Activated effector memory CD4-positive, alpha-beta T cell treated with Interleukin-2 at 50 U/mL for 16 hours (primary cell): ENCODE data around the gene ABRACL.
"Not testable (repeated sequence)": the region's sequence is repeated elsewhere in the genome, so short reads cannot be mapped to it uniquely, and the experiment has no call there.

Source experiments
- DNase-seq: peaks from one replicate; pipeline ENCODE4 v3.0.0-alpha.2; 2020

The ABRACL gene

GRCh38 chr6:139013185-139013800, 15.3 kb upstream of the ABRACL start:
- DNase-seq = no peak

- no peak for DNase-seq
Observed at GRCh38 chr6:139014945-139015344, 13.6 kb upstream of the ABRACL start.

- no peak for DNase-seq
Observed at GRCh38 chr6:139016337-139017213, 12.0 kb upstream of the ABRACL start.

GRCh38 chr6:139017227-139017626, 11.3 kb upstream of the ABRACL start:
- no peak for DNase-seq

DNA sequence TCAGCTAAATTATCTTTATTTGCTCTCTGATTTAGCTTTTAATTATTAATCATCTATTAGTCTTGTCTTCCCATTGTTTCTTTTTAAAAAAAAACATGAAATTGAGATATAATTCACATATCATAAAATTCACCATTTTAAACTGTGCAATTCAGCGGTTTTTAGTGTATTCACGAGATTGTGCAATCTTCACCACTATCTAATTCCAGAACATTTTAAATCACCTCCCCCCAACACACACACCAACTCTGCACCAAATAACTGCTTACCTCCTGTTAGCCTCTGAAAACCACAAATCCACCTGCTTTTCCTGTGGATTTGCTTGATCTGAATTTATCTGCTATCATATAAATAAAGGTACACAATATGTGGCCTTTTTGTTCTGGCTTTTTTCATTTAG, 8.8 kb upstream of the ABRACL start:
- DNase-seq = no peak

DNA sequence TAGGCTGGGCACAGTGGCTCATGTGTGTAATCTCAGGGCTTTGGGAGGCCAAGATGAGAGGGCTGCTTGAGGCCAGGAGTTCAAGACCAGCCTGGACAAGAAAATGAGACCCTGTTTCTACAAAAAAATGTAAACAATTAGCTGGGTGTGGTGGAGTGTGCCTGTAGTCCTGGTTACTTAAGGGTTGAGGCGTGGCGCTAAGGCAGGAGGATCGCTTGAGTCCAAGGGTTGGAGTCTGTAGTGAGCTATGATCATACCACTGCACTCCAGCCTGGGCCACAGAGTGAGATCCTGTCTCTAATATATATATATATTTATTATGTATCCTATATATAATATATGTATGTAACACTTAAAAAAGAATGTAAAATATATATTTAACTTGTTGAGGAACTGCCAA, 7.9 kb upstream of the ABRACL start:
- DNase-seq = no peak

- DNase-seq = not testable (repeated sequence)
Observed at GRCh38 chr6:139025416-139025815, 3.1 kb upstream of the ABRACL start.

- DNase-seq = peak; percentile 23
Observed at GRCh38 chr6:139027620-139028182, 844 bp upstream of the ABRACL start.

DNA sequence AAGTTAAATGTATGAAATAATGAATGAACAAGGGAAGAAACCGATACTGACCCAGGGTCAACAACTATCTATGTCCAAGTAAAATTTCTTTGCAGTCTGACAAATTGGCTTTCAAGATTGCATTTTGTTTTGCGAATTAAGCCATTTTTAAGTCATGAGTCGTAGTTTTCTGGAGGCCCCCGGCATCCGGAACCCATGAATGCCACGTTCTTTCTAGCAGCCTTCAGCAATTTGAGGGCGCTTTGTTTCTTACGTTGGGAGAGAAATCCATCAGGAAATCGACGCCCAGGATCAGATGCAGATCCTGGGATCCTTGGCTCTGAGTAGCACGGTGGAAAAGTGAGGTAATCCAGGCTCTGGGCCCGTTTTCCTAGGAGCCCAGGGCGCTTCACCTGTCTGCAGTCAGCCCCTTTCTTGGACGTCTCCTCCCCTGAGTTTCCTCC, 309 bp upstream of the ABRACL start:
- no peak for DNase-seq

DNA sequence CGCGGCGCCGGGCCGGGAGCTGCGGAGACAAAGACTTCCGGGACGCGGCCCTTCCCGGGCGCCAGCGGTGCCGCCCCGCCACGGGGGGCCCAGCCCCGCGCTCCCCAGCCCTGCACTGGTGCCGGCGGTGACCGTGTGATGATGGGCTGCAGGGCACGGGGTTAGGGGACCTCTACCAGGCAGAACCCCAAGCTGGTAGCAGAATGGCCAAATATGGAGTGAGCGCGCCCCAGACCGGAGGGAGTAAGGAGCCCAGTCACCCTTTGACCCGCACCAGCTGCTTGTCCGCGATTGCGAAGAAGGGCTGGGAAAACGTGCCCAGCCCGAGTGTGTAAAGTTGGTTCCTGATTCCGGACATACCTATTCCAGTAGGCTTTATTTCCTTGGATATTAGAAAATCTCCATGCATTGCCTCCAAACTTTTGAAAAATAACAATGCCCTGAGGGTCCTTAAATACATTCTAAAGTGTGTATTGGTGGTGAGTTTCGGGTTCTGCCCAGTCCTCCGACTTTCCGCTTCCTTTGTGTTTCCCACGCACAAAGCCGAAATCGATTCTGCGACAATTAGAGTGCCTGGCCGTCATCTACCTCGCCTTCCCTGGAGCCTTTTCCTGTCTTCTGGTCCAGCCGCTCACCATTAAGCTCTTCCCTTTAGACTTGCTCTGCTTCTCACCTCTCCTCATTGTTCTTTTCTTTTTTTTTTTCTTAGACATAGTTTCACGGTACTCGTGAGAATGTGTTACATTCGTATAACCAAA, 1.1 kb downstream of the ABRACL start:
- DNase-seq = peak; percentile 13

GRCh38 chr6:139030228-139030963, 1.9 kb downstream of the ABRACL start:
- DNase-seq = no peak

- DNase-seq = no peak
Observed at GRCh38 chr6:139037490-139037889, 8.9 kb downstream of the ABRACL start.

DNA sequence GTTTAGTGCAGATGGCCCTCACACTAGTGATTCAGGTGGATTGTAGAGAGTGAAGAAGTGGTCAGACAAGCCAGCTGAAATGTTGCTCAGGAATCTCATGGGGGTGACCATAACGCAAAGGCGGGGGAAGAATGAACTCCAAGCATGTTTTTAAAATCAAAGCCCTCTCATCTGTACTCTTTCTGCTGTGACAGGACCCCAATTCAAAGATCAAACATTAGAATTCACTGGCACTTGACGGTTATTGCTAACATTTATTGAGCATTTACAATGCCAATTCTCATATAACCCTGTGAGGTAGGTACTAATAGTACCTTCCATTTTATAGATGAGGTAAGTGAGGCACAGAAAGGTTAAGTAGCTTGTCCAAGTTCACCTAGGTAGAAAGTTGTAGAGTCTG, 15.7 kb downstream of the ABRACL start:
- no peak for DNase-seq

GRCh38 chr6:139047677-139048076, 19.1 kb downstream of the ABRACL start:
- no peak for DNase-seq

- DNase-seq = not testable (repeated sequence)
Observed at GRCh38 chr6:139048912-139049311, 20.4 kb downstream of the ABRACL start.

DNA sequence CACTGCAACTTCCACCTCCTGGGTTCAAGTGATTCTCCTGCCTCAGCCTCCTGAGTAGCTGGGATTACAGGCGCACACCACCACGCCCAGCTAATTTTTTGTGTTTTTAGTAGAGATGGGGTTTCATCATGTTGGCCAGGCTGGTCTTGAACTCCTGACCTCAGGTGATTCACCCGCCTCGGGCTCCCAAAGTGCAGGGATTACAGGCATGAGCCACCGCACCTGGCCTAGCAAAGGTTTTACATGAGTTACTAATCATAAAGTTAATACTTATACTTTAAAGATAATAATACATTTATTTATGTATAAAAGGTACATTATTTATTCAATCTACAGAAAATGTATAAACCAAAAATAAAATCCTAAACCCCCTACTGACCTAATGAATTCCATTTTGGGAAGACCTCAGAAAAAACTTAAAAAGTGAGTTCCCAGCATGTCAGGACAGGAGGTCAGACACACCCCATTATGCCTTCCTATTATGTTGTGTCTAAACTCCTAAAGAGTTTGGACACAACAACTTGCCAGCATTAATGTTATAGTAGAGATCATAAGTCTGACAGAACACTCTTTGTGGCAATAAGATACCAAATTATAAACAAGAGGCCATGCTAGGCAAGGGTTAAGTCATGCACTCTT, 21.7 kb downstream of the ABRACL start:
- DNase-seq = not testable (repeated sequence)

- DNase-seq = no peak
Observed at GRCh38 chr6:139050770-139051313, 22.3 kb downstream of the ABRACL start.

DNA sequence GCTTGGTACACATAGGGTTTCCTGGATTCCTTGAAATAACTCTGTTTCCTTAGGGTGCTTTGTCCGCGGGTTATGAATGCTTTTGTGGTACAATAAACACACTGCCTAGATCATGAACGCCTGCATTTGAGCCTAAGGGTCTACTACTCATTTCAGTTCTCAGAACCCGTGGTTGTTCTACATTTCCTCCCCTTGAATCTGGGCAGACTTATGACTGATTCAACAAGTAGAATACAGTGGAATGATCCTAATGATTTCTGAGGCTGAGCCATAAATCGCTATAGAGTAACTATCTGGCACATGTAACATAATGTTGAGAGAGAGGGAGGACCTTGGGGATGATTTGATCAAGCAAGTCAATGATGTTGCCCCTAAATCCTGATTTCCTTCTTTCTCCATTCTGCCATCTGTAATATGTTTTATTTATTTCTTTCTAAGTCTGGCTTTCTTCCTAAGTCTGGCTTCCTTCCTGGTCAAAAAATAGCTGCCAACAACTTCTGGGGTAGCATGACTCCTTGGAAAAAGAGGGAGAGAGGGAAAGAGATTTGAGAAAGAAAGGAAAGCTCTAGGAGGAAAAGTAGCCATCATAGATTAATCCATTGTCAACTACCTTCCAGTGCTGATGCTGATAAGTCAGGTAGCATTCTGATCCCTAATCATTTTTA, 23.0 kb downstream of the ABRACL start:
- no peak for DNase-seq

GRCh38 chr6:139053382-139053781, 24.8 kb downstream of the ABRACL start:
- DNase-seq = no peak

GRCh38 chr6:139054001-139054400, 25.5 kb downstream of the ABRACL start:
- DNase-seq = no peak

GRCh38 chr6:139055709-139056108, 27.2 kb downstream of the ABRACL start:
- no peak for DNase-seq
